Fibroblast of villous mesenchyme (primary cell): ENCODE measurements around the gene IQGAP2. TPM values are rescaled to one million over a fixed set of nuclear protein-coding genes. Genes with fewer than 3 reads are reported as not detected.

Source experiments
- DNase-seq: peaks from one replicate; pipeline ENCODE4 v3.0.0-alpha.2; 2010; ENCODE audit warnings: low read depth
- H3K4me3 ChIP-seq: 2 replicates; pipeline ENCODE4 v1.5.1; 2011; ENCODE audit warnings: low read depth, mild to moderate bottlenecking, low read length
- small RNA-seq: library from RNA; depleted of rRNA; stranded (forward); fragments of <200 nt; gene quantifications from one replicate; pipeline ENCODE3, GENCODE V24; 2012
- total RNA-seq: library from RNA; depleted of rRNA; stranded (reverse); fragments of >200 nt; gene quantifications from 2 replicates; pipeline ENCODE4 v1.2.3, GENCODE V29; 2012
- TF ChIP-seq, protein P1 (sequence below): IDR thresholded peaks from 2 replicates; pipeline ENCODE4 v1.5.1; 2012; ENCODE audit warnings: low read depth, mild to moderate bottlenecking, low read length; ENCODE audit not compliant: insufficient read depth

Gene IQGAP2
- total RNA-seq, 1 donor = 2.6 TPM

DNA sequence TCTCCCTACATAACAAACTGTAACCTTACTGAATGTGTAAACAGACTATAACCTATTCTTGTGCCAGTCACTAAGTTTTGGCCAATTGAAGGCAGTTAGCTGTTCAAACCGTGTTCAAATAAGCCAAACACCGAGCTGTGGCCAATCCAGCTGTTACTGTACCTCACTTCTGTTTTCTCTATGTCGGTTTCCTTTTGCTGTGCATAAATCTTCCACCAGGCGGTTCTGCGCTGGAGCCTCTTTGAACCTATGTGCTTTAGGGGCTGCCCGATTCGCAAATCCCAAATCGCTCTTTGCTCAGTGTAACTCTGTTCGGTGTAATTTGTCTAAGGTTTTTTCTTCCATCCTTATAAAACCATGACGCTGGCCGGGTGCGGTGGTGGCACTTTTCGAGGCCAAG, 344.6 kb downstream of the IQGAP2 start:
- TF ChIP-seq, protein P1, sequence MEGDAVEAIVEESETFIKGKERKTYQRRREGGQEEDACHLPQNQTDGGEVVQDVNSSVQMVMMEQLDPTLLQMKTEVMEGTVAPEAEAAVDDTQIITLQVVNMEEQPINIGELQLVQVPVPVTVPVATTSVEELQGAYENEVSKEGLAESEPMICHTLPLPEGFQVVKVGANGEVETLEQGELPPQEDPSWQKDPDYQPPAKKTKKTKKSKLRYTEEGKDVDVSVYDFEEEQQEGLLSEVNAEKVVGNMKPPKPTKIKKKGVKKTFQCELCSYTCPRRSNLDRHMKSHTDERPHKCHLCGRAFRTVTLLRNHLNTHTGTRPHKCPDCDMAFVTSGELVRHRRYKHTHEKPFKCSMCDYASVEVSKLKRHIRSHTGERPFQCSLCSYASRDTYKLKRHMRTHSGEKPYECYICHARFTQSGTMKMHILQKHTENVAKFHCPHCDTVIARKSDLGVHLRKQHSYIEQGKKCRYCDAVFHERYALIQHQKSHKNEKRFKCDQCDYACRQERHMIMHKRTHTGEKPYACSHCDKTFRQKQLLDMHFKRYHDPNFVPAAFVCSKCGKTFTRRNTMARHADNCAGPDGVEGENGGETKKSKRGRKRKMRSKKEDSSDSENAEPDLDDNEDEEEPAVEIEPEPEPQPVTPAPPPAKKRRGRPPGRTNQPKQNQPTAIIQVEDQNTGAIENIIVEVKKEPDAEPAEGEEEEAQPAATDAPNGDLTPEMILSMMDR = no peak
- DNase-seq = no peak
- no peak overlapping the region for H3K4me3 ChIP-seq

DNA sequence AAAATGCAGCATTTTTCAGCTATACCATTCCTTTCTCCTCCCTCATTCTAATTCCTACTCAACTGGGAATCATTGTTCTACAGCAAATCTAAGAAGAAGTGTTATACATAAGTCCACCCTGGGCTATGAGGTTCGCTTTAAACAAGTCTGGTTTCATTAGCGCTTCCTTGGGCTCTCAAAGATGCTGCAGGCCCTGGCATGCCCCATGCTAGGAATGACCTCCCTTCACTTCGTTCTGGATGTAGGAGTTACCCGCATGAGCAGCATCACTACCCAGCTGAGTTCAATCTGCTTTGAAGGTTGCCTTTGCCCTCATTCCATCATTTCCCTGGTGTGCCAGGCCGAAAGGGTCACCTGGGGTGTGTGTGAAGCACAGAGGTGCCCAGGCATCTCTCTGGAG, 348.2 kb downstream of the IQGAP2 start:
- DNase-seq = no peak
- no peak overlapping the region for H3K4me3 ChIP-seq
- TF ChIP-seq, protein P1 = no peak

DNA sequence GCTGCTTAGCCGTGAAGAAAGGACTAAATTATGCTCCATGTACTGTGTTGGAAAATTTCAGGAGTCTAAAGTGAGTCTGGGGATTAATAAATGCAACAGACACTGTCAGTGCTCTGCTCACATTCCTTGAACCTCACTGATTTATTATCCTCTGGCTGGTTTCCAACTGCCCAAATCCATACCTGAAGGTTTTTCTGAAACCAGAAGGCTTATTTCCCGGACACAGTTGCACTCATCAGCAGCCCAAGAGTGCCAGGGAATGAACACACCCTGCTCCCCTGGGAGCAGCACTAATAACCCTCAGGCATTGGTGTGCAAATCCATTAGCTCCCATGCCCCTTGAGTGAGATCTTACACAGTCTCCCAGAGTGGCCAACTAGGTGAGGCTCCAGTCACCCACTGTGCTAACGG, 351.6 kb downstream of the IQGAP2 start:
- no peak for DNase-seq
- TF ChIP-seq, protein P1 = no peak
- no peak overlapping the region for H3K4me3 ChIP-seq

- TF ChIP-seq, protein P1 = no peak
- H3K4me3 ChIP-seq = no peak overlapping the region
- DNase-seq = no peak
Observed at GRCh38 chr5:76755779-76756637, 352.9 kb downstream of the IQGAP2 start.

DNA sequence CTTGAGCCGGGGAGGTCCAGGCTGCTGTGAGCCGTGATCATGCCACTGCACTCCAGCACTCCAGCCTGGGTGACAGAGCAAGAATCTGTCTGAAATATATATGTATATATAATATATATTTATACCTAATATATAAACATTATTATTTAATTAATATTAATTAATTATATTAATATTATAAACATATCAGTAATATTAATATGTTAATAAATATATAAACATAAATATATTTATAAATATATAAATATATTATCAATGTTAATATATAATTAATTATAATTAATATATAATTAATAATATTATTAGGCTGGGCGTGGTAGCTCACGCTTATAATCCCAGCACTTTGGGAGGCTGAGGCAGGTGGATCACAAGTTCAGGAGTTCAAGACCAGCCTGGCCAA, 354.0 kb downstream of the IQGAP2 start:
- TF ChIP-seq, protein P1 = no peak
- DNase-seq = no peak
- H3K4me3 ChIP-seq = no peak overlapping the region

Small RNA genes lying within 50 kb of the gene (small RNA-seq; reads per million reads assigned to genes)
- gene RF02154 (not detected), gene RF02155 (not detected)

Other genes starting within 250 kb of the IQGAP2 start
- gene F2RL2, start 220.1 kb downstream of the IQGAP2 start, total RNA-seq = 29.8 and 43.2 TPM in 2 replicates